Stomach smooth muscle (tissue), 2 donors: ENCODE data around the gene CREB3L2.

ENCODE experiments used
- H3K27ac ChIP-seq: one replicate; pipeline ENCODE4 v1.7.0; 2013; ENCODE audit warnings: mild to moderate bottlenecking, low read length, inconsistent platforms
- H3K27me3 ChIP-seq, 2 donors: one replicate each; pipeline ENCODE4 v1.7.0; 2013; ENCODE audit warnings: low read length in 2 of 2; ENCODE audit not compliant: insufficient read depth in 2 of 2, control insufficient read depth in 1 of 2
- H3K36me3 ChIP-seq, 2 donors: one replicate each; pipeline ENCODE4 v1.7.0; 2013; ENCODE audit warnings: low read length in 2 of 2; ENCODE audit not compliant: control insufficient read depth in 2 of 2, insufficient read depth in 2 of 2
- H3K4me1 ChIP-seq: one replicate; pipeline ENCODE4 v1.7.0; 2013; ENCODE audit warnings: low read length; ENCODE audit not compliant: control insufficient read depth, insufficient read depth
- H3K4me3 ChIP-seq, 2 donors: one replicate each; pipeline ENCODE4 v1.7.0; 2013; ENCODE audit warnings: low read length in 2 of 2
- H3K9ac ChIP-seq, 2 donors: one replicate each; pipeline ENCODE4 v1.7.0; 2013; ENCODE audit warnings: low read length in 2 of 2, mild to moderate bottlenecking in 1 of 2
- H3K9me3 ChIP-seq, 2 donors: one replicate each; pipeline ENCODE4 v1.7.0; 2013; ENCODE audit warnings: low read length in 2 of 2; ENCODE audit not compliant: control insufficient read depth in 2 of 2
- donor health status: healthy.
- donor health status: Pancreatic carcinoma.

CREB3L2 gene

DNA sequence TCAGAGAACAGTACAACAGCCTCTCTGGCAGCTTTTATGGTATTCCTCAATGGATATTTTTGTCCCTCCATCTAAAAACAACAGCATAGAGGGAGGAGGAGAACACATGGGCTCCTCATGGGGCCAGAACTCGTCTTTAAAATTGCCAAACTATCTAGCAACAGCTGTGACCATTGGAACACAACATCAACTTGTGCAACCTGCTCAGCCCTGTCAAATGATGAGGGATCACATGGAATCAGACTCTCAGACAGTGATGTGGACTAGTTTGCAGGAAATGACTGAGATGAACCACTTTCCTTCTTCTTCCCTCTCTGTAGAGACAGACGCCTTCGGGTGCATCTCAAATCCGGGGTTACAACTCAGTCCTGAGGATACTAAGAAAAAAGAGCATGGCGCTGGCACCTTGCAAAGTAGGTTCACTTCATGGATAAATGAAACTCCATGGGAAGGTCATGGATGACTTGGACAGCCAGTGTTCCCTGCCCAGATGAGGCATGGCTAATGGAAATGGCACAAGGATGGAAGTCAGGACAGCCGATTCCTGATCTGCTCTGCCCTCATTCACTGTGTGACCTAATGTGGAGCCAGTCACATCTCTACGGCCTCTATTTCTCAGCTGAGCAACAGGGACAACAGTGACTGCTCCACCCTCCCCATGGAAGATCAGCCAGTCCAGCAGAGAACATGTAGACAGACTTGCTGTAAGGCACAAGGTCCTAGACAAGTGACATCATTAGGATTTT lies 130.5 kb downstream of the CREB3L2 start:
- Histone ChIP-seq H3K27me3 (no peaks in the 10 kb centered on the region), H3K9me3 (no peaks in the 10 kb centered on the region), H3K9ac (no peak overlapping the region), H3K27ac (no peak overlapping the region), H3K4me1 (no peaks in the 10 kb centered on the region), H3K36me3 (peaks cover 22 to 27% of the 10 kb centered on the region in 2 donors), H3K4me3 (no peak overlapping the region)

DNA sequence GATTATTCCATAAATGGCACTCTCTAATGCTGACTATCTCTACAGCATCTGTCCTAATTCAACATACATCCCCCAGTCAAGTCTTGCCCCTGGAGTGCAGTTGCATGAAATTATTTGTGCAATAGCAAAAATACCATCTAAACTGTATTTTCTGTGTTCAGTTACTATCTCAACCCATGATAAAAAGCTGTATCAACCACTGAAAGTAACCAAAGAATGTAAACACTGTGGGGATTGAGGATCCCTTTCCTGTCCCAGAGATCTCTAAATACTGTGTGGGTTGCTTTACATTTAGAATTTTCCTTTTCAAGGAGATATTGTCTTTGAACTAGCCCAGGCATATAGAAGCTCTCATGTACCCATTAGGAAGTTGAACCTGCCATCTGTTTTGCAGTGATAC lies 131.2 kb downstream of the CREB3L2 start:
- H3K4me1 ChIP-seq: no peaks in the 10 kb centered on the region
- no peak overlapping the region for H3K27ac ChIP-seq
- no peak overlapping the region for H3K4me3 ChIP-seq
- H3K27me3 ChIP-seq: no peaks in the 10 kb centered on the region
- H3K9ac ChIP-seq: no peak overlapping the region
- H3K36me3 ChIP-seq: peaks cover 22 to 28% of the 10 kb centered on the region in 2 donors
- H3K9me3 ChIP-seq: no peaks in the 10 kb centered on the region

DNA sequence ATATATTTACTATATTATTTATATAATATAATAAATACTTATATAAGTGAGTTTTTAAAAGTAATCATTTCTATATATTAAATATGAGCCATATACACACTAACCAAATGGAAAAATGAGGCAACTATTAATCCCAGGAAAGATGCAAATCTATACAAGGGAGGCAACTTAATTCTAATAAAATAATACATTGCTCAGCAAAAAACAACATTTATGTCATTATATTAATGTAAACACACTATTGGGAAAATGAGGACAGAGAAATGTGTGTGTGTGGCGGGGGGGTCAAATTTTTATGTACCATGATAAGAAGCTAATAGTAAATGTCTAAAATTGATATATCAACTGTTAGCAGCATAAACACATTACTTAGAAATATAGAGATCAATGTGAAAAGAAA lies 131.8 kb downstream of the CREB3L2 start:
- H3K36me3 ChIP-seq: peaks cover 24 to 25% of the 10 kb centered on the region in 2 donors
- H3K4me1 ChIP-seq: no peaks in the 10 kb centered on the region
- no peaks in the 10 kb centered on the region for H3K9me3 ChIP-seq
- H3K27ac ChIP-seq: no peak overlapping the region
- H3K9ac ChIP-seq: no peak overlapping the region
- H3K27me3 ChIP-seq: no peaks in the 10 kb centered on the region
- H3K4me3 ChIP-seq: no peak overlapping the region

DNA sequence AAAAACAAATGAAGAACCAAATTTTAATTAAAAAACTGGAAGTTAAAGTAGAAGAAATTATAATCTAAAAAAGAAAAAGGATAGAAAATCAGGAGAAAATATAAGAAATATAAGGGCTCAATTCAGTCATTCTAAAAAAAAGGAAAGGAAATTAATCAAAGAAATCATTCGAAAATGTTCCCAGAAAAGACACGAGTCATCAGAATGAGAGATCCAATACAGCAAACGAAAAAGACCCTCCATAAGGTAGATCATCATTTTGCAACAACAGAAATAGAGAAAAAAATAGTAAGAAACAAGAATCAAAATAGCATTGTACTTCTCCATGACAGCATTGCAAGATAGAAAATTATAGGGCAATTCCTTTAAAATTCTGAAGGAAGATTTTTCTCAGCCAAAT lies 132.6 kb downstream of the CREB3L2 start:
- no peaks in the 10 kb centered on the region for H3K9me3 ChIP-seq
- peaks cover 24 to 27% of the 10 kb centered on the region in 2 donors for H3K36me3 ChIP-seq
- no peak overlapping the region for H3K4me3 ChIP-seq
- no peaks in the 10 kb centered on the region for H3K4me1 ChIP-seq
- no peak overlapping the region for H3K27ac ChIP-seq
- H3K9ac ChIP-seq: no peak overlapping the region
- H3K27me3 ChIP-seq: no peaks in the 10 kb centered on the region

DNA sequence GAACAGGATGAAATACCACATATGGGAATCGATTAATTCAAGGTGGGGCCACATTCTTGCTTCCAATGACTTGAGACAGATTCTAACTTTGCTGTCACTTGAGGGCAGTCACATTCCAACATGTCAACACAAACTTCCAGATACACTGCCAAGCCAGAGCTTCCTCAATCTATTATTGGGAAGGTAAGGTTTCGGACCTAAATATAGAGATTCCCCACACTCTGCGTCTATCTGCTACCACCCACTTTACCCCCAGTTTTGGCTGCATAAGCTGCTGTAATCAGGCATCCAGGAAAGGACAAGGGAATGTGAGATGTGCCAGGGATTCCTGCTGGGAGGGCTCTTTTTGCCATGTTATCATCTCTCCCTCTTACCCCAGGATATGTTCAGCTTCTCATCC lies 134.6 kb downstream of the CREB3L2 start:
- H3K9ac ChIP-seq: no peak overlapping the region
- no peak overlapping the region for H3K27ac ChIP-seq
- H3K4me1 ChIP-seq: no peaks in the 10 kb centered on the region
- peaks cover 12 to 20% of the 10 kb centered on the region in 2 donors for H3K36me3 ChIP-seq
- H3K9me3 ChIP-seq: no peaks in the 10 kb centered on the region
- no peak overlapping the region for H3K4me3 ChIP-seq
- H3K27me3 ChIP-seq: no peaks in the 10 kb centered on the region

DNA sequence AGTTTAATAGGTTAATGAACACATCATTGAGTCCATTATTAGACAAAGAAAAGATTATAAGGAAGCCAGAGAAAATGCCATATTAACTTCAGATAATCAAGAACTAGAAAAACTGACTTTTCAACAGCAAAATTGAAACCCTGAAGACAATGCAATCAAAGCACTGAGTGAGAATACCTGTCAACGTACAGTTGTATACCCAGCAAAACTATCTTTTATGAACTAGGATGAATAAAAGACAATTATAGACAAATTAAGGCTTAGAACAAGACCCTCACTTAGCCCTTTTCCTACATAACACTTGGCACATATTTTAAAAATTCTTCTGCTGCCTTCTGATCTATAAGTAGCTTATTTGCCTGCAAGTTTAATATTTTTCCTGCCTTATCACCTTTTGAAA lies 136.1 kb downstream of the CREB3L2 start:
- Histone ChIP-seq H3K27me3 (no peaks in the 10 kb centered on the region), H3K9me3 (no peaks in the 10 kb centered on the region), H3K4me3 (no peak overlapping the region), H3K36me3 (peaks cover 11 to 14% of the 10 kb centered on the region in 2 donors), H3K9ac (no peak overlapping the region), H3K4me1 (no peaks in the 10 kb centered on the region), H3K27ac (no peak overlapping the region)

DNA sequence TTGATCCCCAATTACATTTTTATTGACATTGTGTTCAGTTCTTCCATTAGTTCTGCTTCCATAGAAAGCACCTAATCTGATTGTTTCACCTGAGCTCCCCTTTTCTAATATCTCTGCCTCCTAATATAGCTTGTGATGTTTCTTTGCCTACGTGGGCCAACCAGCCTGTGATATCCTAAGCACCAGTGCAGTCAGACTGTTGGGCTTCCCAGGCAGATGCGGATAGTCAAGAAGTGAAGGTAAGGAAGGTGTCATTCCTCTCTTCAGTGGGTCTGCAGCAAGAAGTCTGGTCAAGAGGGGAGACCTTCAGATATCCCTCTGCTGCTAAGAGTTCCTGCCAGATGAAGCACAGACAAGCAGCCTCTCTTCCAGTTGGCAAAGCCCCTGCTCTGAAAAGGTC lies 138.9 kb downstream of the CREB3L2 start:
- Histone ChIP-seq H3K9ac (no peak overlapping the region), H3K4me3 (no peak overlapping the region), H3K9me3 (no peaks in the 10 kb centered on the region), H3K36me3 (peaks cover 11 to 14% of the 10 kb centered on the region in 2 donors), H3K27ac (no peak overlapping the region), H3K27me3 (no peaks in the 10 kb centered on the region), H3K4me1 (no peaks in the 10 kb centered on the region)

DNA sequence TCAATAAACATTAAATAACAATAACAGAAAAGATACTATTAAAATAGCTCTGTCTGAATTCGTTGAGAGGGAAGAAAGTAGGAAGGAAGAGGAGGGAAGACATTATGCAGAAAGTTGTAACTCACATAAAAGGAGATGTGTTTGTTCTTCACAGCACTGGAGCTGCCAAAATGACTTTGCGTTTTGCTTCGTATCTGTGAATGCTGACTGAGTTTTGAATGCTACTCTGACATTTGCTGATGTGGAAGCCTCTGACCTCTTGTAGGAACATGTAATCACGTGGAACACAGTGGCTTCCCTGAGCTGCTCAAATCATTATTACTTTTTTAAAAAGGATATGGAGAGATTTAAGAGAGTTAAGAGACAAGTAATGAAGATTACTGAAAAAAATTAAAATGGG lies 139.5 kb downstream of the CREB3L2 start:
- H3K9ac ChIP-seq: no peak overlapping the region
- no peaks in the 10 kb centered on the region for H3K9me3 ChIP-seq
- H3K27ac ChIP-seq: no peak overlapping the region
- no peaks in the 10 kb centered on the region for H3K4me1 ChIP-seq
- peaks cover 9 to 14% of the 10 kb centered on the region in 2 donors for H3K36me3 ChIP-seq
- no peak overlapping the region for H3K4me3 ChIP-seq
- no peaks in the 10 kb centered on the region for H3K27me3 ChIP-seq

DNA sequence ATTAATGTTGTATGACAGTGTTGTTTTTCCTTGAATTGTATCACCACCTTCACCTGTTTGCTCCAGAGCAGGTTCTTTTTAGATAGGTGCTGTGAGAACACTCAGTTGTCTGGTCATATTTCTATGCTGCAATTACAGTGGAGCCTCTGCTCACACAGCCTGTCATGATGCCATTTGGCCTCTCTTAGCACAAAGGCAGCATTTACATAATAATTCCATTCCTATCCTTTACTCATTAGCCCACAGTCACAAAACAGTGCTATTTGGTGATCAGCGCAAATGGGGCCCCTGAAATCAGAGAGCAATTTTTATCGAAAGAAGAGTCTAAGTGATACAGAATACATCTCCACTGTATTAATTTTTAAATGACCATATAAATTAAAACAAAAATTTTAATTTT lies 141.3 kb downstream of the CREB3L2 start:
- no peaks in the 10 kb centered on the region for H3K27me3 ChIP-seq
- H3K9me3 ChIP-seq: no peaks in the 10 kb centered on the region
- no peak overlapping the region for H3K9ac ChIP-seq
- H3K27ac ChIP-seq: no peak overlapping the region
- no peak overlapping the region for H3K4me3 ChIP-seq
- H3K36me3 ChIP-seq: peaks cover 3 to 8% of the 10 kb centered on the region in 2 donors
- H3K4me1 ChIP-seq: no peaks in the 10 kb centered on the region

DNA sequence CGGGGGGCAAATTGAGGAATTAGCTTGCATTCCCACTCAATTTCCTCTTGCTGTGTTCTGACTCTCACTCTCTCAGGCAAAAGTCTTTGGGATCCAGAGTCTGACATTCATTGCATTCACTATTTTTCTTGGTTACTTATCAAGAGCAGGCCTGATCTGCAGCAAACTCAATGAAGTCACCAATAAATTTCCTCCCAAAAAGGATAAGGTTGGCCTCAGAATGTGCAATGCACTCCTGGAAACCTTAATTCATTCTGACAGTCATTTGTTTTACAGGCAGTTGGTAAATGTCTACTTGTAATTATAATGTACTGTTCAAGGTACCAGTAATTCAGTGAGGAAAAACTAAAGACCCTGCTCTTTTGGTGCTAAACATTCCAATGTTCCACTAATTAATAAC lies 148.8 kb downstream of the CREB3L2 start:
- H3K4me3 ChIP-seq: no peak overlapping the region
- no peak overlapping the region for H3K9ac ChIP-seq
- H3K4me1 ChIP-seq: no peaks in the 10 kb centered on the region
- H3K27ac ChIP-seq: no peak overlapping the region
- H3K9me3 ChIP-seq: no peaks in the 10 kb centered on the region
- H3K36me3 ChIP-seq: no peaks in the 10 kb centered on the region
- H3K27me3 ChIP-seq: no peaks in the 10 kb centered on the region

DNA sequence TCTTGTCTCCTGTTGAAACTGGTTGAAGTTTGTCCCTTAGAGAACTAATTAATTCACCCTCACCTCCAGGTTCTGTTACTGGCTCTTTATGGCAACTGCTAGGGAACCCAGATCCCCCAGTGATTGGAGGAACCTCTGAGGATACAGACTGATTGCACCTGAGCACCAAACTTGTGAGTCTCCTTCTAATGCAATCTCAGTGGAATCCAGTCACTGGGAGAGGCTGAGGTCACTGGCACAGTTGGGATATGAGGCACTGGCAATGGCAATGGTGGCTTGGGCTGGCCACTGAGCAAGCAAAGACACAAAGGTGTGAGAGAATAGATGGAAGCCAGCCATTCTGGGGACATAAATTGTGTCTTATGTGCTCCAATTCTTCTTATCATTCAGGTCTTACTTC lies 149.8 kb downstream of the CREB3L2 start:
- peaks cover 4% of the 10 kb centered on the region for H3K4me1 ChIP-seq
- H3K9me3 ChIP-seq: no peaks in the 10 kb centered on the region
- no peak overlapping the region for H3K4me3 ChIP-seq
- peaks cover 4 to 7% of the 10 kb centered on the region in 2 donors for H3K27me3 ChIP-seq
- no peaks in the 10 kb centered on the region for H3K36me3 ChIP-seq
- no peak overlapping the region for H3K9ac ChIP-seq
- no peak overlapping the region for H3K27ac ChIP-seq
